DND-41 (cell line): Measurements from ENCODE around the gene PCNX2.

Source experiments
- ATAC-seq: fragments of 200-7000 bp; cut with Tn5 transposase; 3 replicates; pipeline ENCODE4 v1.9.1; 2021; ENCODE audit warnings: low read depth; ENCODE audit not compliant: insufficient read depth
- DNase-seq: peaks from one replicate; pipeline ENCODE4 v3.0.0-alpha.2; 2020
- H2AFZ ChIP-seq: 2 replicates; pipeline ENCODE4 v1.6.0; 2012; ENCODE audit warnings: low read depth, low read length
- H3K27ac ChIP-seq: 2 replicates; pipeline ENCODE4 v1.5.1; 2012; ENCODE audit warnings: low read length, inconsistent platforms
- H3K27me3 ChIP-seq: fragments of 200-600 bp; sonication (generic); 2 replicates; pipeline ENCODE4 v1.6.0; 2012; ENCODE audit warnings: low read length, mild to moderate bottlenecking, inconsistent platforms; ENCODE audit not compliant: insufficient read depth, poor library complexity
- H3K36me3 ChIP-seq: 2 replicates; pipeline ENCODE4 v1.5.1; 2012; ENCODE audit warnings: low read length, inconsistent platforms; ENCODE audit not compliant: insufficient read depth
- H3K4me1 ChIP-seq: 2 replicates; pipeline ENCODE4 v1.5.1; 2012; ENCODE audit warnings: mild to moderate bottlenecking, low read length; ENCODE audit not compliant: insufficient read depth
- H3K4me2 ChIP-seq: 2 replicates; pipeline ENCODE4 v1.6.0; 2012; ENCODE audit warnings: mild to moderate bottlenecking, moderate library complexity, low read length, inconsistent platforms; ENCODE audit not compliant: insufficient read depth
- H3K4me3 ChIP-seq, 2 experiments: fragments of 200-600 bp in 1 of 2; shearing (Covaris generic) in 1 of 2; 2 replicates each; pipeline ENCODE4 v1.5.1; 2012 to 2016; ENCODE audit warnings: inconsistent platforms in 2 of 2, low read length in 2 of 2, mild to moderate bottlenecking in 2 of 2, low read depth in 1 of 2, moderate library complexity in 1 of 2
- H3K79me2 ChIP-seq: 2 replicates; pipeline ENCODE4 v1.6.0; 2012; ENCODE audit warnings: low read length, inconsistent platforms; ENCODE audit not compliant: insufficient read depth
- H3K9ac ChIP-seq: 2 replicates; pipeline ENCODE4 v1.6.0; 2012; ENCODE audit warnings: low read depth, mild to moderate bottlenecking, inconsistent platforms, low read length, moderate library complexity
- H3K9me3 ChIP-seq: 2 replicates; pipeline ENCODE4 v1.5.1; 2012; ENCODE audit warnings: low read length, moderate library complexity, mild to moderate bottlenecking, inconsistent platforms; ENCODE audit not compliant: insufficient read depth, severe bottlenecking
- H4K20me1 ChIP-seq: 2 replicates; pipeline ENCODE4 v1.6.0; 2012; ENCODE audit warnings: low read length; ENCODE audit not compliant: insufficient read depth
- EZH2 ChIP-seq: IDR thresholded peaks from 3 replicates; pipeline ENCODE4 v1.6.1; 2012; ENCODE audit warnings: borderline replicate concordance, low read depth, mild to moderate bottlenecking, moderate library complexity, low read length, inconsistent platforms; ENCODE audit not compliant: severe bottlenecking
- TF ChIP-seq, protein P1 (sequence below): IDR thresholded peaks from 2 replicates; pipeline ENCODE4 v1.5.1; 2012; ENCODE audit warnings: borderline replicate concordance, low read length, moderate library complexity, mild to moderate bottlenecking; ENCODE audit not compliant: poor library complexity, severe bottlenecking; ENCODE audit errors: extremely low read depth

The PCNX2 gene

DNA sequence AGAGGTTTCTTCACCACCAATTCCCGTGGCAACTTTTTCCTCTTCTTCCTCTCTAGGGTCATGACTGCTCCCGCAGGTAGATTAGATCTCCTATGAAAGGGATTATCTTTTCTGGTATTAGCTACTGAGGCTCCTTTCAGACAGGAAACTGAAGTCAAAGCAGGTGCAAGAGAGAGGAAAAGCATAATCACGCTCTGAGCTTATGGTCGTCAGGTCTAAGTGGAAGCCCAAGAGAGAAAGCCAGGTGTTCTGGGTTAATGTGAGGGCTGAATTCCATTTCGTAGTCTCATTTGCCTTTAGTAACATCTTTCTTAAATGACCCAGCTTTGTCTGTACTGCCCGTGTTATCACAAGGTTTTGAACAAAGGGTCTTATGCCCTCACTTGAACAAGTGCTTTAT lies 23.7 kb upstream of the PCNX2 start:
- H3K9me3 ChIP-seq = no peaks in the 10 kb centered on the region
- ATAC-seq = no peak
- H3K4me2 ChIP-seq = no peak overlapping the region
- H4K20me1 ChIP-seq = no peaks in the 10 kb centered on the region
- no peak for DNase-seq
- H2AFZ ChIP-seq = no peak overlapping the region
- H3K36me3 ChIP-seq = no peaks in the 10 kb centered on the region
- no peak overlapping the region for H3K4me3 ChIP-seq
- no peaks in the 10 kb centered on the region for H3K79me2 ChIP-seq
- no peak overlapping the region for H3K27ac ChIP-seq
- H3K27me3 ChIP-seq = peaks cover 35% of the 10 kb centered on the region
- H3K4me1 ChIP-seq = peaks cover 4% of the 10 kb centered on the region; the same call in 1 of the 2 replicates
- TF ChIP-seq, protein P1, sequence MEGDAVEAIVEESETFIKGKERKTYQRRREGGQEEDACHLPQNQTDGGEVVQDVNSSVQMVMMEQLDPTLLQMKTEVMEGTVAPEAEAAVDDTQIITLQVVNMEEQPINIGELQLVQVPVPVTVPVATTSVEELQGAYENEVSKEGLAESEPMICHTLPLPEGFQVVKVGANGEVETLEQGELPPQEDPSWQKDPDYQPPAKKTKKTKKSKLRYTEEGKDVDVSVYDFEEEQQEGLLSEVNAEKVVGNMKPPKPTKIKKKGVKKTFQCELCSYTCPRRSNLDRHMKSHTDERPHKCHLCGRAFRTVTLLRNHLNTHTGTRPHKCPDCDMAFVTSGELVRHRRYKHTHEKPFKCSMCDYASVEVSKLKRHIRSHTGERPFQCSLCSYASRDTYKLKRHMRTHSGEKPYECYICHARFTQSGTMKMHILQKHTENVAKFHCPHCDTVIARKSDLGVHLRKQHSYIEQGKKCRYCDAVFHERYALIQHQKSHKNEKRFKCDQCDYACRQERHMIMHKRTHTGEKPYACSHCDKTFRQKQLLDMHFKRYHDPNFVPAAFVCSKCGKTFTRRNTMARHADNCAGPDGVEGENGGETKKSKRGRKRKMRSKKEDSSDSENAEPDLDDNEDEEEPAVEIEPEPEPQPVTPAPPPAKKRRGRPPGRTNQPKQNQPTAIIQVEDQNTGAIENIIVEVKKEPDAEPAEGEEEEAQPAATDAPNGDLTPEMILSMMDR = no peak
- no peak for TF ChIP-seq EZH2
- no peak overlapping the region for H3K9ac ChIP-seq

DNA sequence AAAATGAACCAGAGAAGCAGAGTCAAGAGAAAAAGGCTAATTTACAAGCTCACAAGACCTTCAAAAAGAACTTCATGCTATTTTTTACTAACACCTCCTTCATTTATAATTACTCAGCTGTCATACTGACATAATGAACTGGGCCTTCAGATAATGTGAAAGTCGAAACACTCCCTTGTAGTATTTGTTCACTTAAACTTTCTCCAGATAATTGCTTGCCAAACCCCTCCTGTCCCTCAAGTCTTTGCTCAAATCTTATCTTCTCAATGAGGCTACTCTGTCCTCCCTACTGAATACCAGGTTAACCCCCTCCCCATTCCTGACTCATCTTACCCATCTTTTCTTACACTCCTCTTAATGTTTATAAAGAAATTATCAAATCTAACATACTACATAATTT lies 20.9 kb upstream of the PCNX2 start:
- H3K4me1 ChIP-seq = peaks cover 4% of the 10 kb centered on the region; the same call in 1 of the 2 replicates
- ATAC-seq (no peak), DNase-seq (no peak)
- no peaks in the 10 kb centered on the region for H3K9me3 ChIP-seq
- H3K4me3 ChIP-seq = no peak overlapping the region
- no peak for TF ChIP-seq EZH2
- TF ChIP-seq, protein P1 = no peak
- no peaks in the 10 kb centered on the region for H3K79me2 ChIP-seq
- no peak overlapping the region for H3K4me2 ChIP-seq
- no peak overlapping the region for H3K27ac ChIP-seq
- no peak overlapping the region for H3K9ac ChIP-seq
- no peaks in the 10 kb centered on the region for H4K20me1 ChIP-seq
- peaks cover 40% of the 10 kb centered on the region for H3K27me3 ChIP-seq
- H2AFZ ChIP-seq = no peak overlapping the region
- H3K36me3 ChIP-seq = no peaks in the 10 kb centered on the region

- H3K27me3 ChIP-seq = peaks cover 41% of the 10 kb centered on the region
- H3K27ac ChIP-seq = no peak overlapping the region
- H2AFZ ChIP-seq = no peak overlapping the region
- H3K4me3 ChIP-seq = no peak overlapping the region
- no peaks in the 10 kb centered on the region for H3K79me2 ChIP-seq
- no peaks in the 10 kb centered on the region for H3K36me3 ChIP-seq
- H3K4me1 ChIP-seq = peaks cover 4% of the 10 kb centered on the region; the same call in 1 of the 2 replicates
- no peak overlapping the region for H3K9ac ChIP-seq
- no peak overlapping the region for H3K4me2 ChIP-seq
- H4K20me1 ChIP-seq = no peaks in the 10 kb centered on the region
- DNase-seq (no peak), ATAC-seq (no peak)
- TF ChIP-seq, protein P1 = no peak
- no peak for TF ChIP-seq EZH2
- H3K9me3 ChIP-seq = no peaks in the 10 kb centered on the region
These were observed 20.3 kb upstream of the PCNX2 start for GRCh38 chr1:233315718-233316301.
